Transverse colon (tissue), 3 donors: ENCODE measurements around the gene NEUROD4.

Experiments
- CTCF ChIP-seq, 5 experiments: fragments of 200-600 bp in 3 of 5; fragments of 450-650 bp in 2 of 5; sonication (generic) in 3 of 5; IDR thresholded peaks; 1 replicate in 2 of 5; 2 replicates in 3 of 5; pipeline ENCODE4 v1.5.1; 2016 to 2017; ENCODE audit warnings: antibody characterized with exemption in 5 of 5, inconsistent platforms in 3 of 5, mild to moderate bottlenecking in 2 of 5, moderate library complexity in 1 of 5
- POLR2A ChIP-seq: fragments of 450-650 bp; IDR thresholded peaks from one replicate; pipeline ENCODE4 v1.6.1; 2016; ENCODE audit warnings: antibody characterized with exemption, mild to moderate bottlenecking, moderate library complexity

- TF ChIP-seq CTCF (IDR thresholded peaks at IDR 0.05) = no peak
- no peak for TF ChIP-seq POLR2A
These were observed 14.4 kb downstream of the NEUROD4 start for GRCh38 chr12:55034218-55034617.
